HG03342 (cell line): ENCODE data around the gene SNED1.
"Not testable (repeated sequence)": the region's sequence is repeated elsewhere in the genome, so short reads cannot be mapped to it uniquely, and the experiment has no call there.

Experiments used
- ATAC-seq: cut with Tn5 transposase; IDR thresholded peaks from one replicate; pipeline ENCODE4 v1.9.1; 2021; ENCODE audit warnings: mild to moderate bottlenecking, moderate library complexity; ENCODE audit not compliant: unreplicated experiment

Gene SNED1

DNA sequence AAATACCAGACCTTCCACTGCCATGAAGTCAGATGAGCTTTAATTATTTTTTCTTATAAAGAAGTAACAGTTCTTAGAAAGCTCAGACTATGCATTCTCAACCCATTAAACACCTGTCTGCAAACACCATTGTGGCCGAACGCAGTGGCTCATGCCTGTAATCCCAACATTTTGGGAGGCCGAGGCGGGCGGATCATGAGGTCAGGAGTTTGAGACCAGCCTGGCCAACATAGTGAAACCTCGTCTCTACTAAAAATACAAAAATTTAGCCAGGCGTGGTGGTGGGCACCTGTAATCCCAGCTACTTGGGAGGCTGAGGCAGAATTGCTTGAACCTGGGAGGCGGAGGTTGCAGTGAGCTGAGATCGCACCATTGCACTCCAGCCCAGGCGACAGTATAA lies 106.2 kb downstream of the SNED1 start:
- ATAC-seq: not testable (repeated sequence)

DNA sequence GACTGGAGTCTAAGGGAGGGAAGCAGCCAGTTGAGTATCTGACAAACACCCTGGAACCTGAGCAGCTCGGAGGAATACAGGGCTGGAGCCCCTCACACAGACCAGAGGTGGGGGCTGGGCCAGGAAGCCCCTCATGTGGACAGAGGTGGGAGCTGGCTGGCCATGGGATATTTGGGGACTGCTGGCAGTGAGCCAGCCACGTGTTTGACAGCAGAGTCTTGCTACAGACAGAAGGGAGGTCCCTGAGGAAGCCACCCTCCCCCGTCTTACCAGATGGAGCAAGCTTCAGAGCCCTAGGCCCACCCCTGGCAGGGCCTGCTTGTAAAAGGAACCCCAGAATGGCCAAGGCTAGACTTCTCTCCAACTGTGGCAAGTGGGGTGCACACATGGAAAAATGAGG lies 107.2 kb downstream of the SNED1 start:
- no peak for ATAC-seq

DNA sequence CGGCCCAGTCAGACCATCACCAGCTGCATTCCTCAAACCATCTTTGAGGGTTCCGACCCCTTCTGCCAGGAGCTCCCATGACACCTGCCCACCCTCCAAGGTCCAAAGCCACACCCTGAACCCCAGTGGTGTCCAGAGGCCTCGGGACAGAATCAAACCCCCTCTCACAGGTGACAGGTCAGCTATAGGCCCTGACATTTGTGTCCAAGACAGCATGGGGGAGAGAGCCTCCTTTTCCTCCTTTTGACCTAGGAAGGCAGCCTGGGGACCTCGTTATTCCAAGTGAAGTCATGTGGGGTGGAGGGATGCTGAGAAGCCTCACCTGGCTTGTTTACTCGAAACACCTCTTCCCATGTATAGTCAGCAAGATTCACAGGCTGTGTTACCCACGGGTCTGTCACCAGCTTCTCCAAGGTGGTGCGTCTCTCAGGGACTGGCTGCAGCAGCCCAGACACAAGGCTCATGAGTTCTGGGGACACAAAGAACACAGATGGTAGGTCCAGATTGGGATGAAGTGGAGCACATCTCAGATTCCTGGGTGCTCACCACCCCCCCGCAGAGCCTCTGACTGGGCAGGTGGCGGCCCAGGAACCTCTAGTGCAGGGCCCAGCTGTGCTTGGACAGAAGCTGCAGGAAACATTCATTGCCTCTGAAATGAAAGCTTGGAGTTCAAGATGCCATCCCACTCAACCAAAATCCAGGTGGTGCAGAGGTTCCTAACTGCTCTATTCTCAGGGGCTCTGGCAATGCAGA lies 108.8 kb downstream of the SNED1 start:
- no peak for ATAC-seq

DNA sequence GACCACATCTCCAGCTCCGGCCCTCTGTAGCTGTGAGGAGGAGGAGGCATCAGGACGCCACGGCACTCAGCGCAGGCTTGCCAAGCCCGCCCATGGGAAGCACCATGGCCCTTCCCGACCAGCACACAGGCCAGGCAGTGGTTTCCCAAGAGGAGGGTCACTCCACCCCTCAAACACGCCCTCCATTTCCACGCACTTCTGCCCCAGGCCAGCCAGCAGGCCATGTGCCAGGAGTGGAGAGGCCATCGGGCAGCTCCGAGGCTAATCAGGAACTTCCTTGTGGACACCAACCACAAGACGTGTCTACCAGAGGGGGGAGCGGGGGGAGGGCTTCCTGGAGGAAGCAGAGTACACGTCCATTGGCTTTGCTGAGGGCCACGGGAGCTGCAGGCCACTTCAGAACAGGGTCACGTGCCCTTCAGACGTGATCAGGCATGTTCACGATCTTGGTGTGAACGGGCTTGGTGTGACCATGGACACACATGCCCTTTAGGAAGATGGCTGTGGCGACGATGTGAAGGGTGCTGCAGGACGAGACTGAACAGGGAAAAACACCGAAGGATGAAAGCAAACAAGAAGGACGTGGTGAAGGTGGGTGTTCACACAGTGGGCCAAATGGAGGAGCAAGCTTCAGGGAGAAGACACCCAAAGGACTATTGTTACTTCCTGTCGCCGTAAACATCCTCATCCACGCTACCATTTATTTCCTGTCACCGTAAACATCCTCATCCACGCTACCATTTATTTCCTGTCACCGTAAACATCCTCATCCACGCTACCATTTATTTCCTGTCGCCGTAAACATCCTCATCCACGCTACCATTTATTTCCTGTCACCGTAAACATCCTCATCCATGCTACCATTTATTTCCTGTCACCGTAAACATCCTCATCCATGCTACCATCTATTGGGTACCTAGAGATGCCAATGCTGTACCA lies 110.1 kb downstream of the SNED1 start:
- no peak for ATAC-seq

DNA sequence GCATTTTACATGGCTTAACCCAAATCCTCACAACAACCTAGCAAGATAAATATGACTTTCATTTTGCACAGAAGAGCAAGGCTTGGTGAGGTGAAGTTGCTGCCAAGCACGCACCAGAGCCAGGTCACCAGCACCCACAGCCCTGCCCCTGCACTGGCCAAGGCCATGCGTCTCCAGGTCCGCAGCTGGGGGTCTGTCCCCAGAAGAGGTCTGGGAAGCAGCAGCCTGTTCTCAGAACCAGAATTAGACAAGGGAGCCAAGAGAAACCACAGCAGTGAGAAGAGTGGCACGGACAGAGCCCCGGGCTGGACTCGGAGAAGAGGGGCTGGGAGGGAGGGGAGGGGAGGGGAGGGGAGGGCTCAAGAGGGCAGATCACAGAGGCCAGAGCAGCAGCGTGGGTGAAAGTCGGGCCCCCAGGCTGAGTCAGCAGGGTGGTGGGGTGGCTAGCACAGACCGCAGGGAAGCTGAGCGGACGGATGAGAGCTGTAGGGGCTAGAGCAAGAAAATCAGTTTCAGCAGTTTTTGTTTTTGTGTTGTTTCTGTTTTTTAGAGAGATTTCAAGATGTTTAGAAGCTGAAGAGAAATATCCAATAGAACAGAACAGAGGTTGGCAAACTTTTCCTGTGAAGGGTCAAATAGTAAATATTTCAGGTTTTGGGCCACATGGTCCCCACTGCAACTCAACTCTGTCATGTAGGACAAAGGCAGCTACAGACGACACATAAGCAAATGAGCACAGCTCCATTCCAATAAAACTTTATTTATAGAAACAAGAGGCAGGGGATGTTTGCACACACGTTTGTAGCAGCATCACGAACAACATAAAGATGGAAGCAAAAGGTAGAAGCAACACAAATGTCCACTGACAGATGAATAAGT lies 111.0 kb downstream of the SNED1 start:
- ATAC-seq: no peak

DNA sequence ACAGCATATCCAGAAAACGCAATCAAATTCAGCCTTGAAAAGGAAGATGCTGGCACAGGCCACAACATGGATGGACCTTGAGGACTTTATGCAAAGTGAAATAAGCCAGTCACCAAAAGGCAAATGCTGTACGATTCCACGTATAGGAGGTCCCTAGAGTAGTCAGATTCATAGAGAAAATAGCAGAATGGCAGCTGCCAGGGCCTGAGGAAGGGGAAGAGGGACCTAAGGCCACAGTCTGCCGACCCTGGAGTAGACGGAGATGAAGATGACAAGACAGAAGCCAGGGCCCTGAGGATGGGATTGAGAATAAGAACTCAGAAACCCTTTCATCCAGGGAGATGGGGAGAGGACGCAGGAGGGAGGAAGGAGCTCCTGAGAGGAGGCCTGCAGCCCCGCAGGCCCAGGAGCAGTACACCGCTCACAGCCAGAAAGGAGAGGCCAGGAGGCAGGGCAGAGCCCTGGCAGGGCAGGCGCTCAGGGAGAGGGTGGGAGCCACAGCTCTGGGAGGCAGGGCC lies 111.7 kb downstream of the SNED1 start:
- ATAC-seq: no peak

DNA sequence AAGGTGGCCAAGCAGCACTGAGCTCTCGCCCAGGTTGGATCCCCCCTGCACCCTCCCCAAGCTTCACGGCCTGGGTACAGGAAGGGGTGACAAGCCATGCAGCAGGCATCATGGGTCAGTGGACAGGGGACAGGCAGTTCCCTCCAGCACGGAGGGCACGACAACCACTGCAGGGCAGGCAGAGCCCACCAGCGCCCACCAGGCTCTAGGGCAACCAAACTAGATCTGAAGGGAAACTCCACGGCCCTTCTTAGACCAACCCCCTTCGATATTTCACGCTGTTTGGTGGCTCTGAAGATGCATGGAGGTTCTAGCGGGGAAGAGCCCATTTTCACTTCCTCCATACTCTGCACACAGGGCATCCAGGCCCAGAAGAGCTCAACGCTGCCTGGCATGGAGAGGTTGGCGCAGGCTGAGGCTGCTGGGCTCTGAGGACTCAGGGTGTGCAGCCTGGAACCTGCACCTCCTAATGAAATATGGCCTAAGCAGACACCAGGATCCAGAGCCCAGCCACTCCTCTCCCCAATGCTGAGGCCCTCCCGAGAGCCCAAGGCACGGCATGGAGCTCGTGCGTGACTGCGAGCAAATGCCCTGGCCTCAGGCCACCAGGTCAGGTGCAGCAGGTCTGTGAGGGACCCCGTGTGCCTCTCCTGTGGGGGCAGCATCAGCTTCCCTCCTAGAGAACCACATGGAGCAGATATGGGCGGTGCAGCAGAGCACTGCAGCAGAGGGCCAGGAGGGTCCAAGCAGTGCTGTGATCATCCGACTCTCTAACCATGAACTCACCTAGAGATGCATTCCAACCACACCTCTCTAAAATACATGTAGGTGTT lies 112.4 kb downstream of the SNED1 start:
- peak; percentile 42 for ATAC-seq

DNA sequence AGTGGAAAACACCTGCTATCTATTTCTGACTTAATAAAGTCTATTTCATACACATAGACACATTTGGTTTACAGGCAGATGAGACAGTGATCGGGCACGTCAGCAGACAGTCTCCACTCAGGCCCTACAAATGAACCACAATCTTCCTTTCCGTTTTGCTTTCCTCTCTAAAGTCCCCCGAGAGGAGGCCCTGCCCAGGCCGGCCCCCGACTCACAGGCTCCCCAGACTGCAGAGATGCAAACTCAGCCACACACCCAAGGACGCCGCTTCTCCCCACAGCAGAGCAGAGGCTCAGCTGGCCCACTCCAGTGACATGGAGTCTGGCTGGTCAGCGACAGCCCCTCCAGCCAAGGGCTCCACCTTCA lies 113.0 kb downstream of the SNED1 start:
- ATAC-seq: peak; percentile 35

DNA sequence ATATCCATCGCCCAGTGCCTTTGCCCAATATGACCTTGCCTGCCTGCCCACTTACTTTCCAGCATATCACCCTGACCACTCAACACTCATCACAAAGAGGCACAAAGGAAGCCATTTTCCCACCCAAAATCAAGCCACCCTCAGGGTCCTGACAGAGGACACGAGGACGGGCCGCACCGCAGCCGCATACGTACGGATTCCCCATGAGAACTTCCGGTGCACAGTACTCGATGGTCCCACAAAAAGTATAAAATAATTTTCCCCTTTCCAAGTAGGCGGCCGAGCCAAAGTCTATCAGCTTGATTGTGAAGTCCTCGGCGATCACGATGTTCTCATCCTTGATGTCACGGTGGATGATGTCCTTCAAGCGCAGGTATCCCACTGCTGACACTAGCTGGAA lies 113.6 kb downstream of the SNED1 start:
- no peak for ATAC-seq

DNA sequence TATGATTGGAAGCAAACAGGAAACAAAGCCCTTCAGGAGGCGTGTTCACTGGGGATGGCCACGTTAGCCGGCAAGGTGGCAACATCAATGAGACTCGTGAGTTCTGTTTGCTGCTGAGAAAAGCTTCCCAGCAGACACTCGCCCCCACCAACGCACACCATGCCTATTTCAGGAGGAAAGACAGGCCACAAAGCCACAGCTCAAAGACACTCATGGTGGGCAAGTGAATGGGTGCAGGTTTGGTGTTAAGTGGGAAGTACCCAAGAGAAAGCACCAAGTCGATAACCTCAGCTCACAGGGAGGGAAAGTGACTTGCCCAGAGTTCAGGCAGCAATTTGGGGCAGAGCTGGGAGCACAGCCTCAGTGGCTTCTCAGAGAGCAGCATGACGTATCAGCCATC lies 114.2 kb downstream of the SNED1 start:
- ATAC-seq: no peak

DNA sequence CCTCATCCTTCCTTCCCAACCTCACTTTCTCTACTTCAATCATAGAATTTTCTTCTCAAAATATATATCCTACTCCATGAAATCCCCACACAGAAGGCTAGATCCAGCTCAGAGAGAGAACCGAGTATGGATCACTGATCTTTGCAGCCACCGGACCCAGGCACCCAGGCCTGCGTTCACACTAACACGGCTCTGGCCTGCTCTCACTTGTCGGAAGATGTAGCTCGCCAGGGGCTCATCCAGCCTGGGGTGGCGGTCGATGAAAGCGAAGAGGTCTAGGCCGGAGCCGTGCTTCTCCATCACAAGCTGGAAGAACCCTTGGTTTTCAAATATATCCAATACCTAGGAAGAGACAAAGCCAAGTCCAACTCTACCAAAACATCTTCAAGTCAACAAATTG lies 116.4 kb downstream of the SNED1 start:
- no peak for ATAC-seq

DNA sequence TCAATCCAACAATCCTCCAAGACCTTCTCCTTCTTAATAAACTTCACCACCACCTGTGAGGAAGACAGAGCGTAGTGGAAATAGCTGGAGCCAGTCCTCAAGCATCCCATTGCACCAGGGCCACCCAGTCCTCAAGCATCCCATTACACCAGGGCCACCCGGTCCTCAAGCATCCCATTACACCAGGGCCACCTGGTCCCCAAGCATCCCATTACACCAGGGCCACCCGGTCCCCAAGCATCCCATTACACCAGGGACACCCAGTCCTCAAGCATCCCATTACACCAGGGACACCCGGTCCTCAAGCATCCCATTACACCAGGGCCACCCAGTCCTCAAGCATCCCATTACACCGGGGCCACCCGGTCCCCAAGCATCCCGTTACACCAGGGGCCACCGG lies 116.9 kb downstream of the SNED1 start:
- ATAC-seq: no peak

DNA sequence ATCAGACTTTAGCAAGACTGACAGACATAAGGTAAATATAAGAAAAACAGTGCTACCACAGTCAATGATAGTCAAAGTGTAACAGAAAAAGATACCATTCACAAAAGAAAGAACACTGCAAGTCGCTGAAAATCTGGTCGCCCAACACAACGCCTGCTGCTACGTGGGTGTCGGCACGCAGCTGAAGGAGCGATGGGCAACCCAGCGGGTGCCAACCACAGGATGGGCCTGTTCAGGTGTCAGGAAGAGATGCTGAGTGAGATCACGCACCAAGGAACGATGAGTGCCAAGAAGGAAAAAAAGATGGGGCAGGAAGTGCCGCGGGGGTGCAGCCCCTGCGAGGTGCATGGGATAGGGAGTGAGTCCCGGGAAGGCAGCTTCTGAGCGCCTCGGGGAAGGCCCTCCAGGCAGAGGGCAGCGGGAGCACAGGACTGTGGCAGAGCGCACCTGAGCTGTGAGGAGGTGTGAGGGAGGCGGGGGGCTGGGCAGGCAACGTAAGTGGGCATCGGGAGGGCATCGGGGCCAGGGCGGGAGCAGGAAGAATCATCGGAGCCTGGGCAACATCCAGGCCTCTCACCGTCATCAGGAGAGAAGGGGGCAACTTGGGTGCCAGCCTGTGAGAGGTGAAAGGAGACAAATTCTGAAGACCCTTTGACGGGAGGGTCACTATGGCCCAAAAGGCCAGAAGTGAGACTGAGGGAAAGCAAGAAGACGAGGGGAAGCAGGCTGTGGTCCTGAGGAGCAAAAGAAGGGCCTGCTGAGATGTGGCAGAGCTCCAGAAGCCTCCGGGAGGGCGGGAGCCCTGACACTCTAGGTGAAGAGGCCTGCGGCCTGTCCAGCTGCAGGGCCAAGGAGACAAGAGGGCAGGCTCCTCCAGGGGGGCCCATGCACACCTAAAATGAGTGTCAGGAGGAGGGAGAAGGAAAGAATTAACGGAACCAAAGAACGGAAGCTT lies 118.5 kb downstream of the SNED1 start:
- ATAC-seq: no peak

DNA sequence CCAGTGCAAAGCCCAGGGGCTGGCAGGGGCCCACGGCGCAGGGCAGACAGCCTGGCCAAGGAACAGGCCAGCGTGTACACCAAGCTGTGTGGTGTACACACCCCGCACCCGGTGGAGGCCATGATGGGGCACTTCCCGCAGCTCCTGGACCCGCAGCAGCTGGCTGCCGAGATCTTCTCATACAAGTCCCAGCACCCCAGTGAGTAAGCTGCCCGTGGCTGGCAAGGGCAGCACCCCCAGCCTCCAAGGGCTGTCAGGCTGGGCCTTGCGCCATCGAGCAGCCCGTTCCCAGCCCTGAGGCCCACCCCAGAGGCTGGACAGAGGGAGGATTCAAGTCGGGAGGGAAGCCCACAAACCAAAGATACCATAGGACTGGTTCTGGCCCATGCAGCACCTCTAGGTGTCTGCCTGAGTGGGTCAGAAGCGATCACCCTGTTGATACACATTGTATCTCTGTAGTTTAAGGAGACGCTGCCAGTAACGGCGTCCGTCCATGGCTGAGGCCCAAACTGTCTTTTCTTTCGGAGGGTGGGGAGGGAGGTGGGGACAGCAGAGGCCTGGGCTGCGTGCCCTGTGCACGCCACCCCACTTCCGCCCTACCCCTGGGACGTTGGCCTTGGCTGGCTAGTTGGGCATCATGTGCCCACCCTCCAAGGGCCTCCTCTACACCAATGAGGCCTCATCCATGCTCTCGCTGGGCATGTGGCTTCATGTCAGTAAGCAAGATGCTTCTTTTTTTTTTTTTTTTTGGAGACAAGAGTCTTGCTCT lies 120.5 kb downstream of the SNED1 start:
- no peak for ATAC-seq

DNA sequence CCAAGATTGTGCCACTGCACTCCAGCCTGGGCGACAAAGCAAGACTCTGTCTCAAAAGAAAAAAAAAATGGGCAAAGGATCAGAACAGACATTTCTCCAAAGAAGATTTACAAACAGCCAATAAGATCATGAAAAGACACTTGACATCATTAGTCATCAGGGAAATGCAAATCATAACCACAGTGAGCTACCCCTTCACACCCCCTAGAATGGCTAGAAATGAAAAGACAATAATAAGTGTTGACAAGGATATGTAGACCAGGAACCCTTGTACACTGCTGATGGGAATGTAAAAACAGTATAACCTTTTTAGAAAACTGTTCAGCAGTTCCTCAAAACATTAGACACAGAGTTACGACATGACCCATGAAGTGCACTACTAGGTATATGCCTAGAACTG lies 122.0 kb downstream of the SNED1 start:
- no peak for ATAC-seq

DNA sequence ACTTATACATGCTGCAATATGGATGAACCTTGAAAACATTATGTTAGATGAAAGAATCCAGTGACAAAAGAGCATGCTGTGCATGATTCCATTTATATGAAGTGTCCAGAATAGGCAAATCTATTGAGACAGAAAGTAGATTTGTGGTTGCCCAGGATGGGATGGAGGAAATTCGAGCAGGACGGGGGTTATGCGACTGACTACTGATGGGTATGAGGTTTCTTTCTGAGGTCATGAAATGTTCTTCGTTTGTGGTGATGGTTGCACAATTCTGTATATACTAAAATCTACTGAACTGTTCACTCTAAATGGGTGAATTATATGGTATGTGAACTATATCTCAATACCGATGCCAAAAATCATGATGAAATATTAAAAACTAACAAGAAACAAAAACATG lies 122.6 kb downstream of the SNED1 start:
- no peak for ATAC-seq

DNA sequence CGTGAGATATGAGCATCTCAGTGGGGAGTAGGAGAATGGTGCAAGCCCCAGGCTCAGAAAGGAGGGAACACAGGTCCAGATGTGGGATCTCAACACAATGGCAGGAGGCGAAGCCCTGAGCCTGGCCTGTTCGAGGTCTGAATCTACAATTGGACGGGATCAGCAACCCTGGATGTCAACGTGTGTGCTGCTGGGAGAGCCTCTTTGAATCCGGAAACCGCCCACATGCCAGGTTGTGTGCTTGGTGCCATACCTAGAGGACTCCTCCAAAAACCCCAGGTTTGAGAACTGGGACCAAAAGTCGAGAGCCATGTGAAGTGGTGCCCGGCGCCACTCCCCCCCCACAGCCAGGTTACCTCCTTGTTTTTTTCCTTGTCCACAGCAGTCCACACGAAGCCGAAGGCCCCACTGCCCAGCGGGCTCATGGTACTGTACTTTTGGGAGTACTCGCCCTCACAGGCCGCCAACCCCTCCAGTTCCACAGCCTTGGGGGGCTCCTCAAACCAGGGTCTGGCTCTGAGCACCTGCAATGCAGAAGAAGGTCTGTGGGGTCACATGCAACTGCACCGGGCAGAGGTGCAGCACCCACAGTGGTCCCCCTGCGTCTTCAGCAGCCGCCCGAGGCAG lies 124.1 kb downstream of the SNED1 start:
- no peak for ATAC-seq
